Measurements from ENCODE around the gene PAX3.

DNA sequence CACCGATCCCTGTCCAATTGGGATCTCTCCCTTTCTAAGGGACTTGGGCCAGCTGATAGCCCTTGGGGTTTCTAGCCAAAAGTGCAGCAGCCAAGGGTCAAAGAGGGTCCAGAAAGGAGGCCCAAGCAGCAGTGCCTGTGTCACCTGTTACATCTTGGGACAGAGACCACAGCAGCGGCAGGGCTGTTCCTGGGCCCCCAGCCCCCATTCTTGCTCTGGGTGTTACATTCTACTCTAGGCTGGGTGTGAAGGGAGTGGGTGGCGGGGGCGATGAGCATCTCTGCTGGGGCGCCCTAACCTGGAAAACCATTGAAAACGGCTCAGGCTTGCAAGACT, 1.2 kb downstream of the PAX3 start:
- TF ChIP-seq, protein P1, sequence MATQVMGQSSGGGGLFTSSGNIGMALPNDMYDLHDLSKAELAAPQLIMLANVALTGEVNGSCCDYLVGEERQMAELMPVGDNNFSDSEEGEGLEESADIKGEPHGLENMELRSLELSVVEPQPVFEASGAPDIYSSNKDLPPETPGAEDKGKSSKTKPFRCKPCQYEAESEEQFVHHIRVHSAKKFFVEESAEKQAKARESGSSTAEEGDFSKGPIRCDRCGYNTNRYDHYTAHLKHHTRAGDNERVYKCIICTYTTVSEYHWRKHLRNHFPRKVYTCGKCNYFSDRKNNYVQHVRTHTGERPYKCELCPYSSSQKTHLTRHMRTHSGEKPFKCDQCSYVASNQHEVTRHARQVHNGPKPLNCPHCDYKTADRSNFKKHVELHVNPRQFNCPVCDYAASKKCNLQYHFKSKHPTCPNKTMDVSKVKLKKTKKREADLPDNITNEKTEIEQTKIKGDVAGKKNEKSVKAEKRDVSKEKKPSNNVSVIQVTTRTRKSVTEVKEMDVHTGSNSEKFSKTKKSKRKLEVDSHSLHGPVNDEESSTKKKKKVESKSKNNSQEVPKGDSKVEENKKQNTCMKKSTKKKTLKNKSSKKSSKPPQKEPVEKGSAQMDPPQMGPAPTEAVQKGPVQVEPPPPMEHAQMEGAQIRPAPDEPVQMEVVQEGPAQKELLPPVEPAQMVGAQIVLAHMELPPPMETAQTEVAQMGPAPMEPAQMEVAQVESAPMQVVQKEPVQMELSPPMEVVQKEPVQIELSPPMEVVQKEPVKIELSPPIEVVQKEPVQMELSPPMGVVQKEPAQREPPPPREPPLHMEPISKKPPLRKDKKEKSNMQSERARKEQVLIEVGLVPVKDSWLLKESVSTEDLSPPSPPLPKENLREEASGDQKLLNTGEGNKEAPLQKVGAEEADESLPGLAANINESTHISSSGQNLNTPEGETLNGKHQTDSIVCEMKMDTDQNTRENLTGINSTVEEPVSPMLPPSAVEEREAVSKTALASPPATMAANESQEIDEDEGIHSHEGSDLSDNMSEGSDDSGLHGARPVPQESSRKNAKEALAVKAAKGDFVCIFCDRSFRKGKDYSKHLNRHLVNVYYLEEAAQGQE (IDR thresholded peaks at IDR 0.05; ENCODE audit: insufficient read depth in 1 of 2, low read depth in 2 of 2, low read length in 2 of 2): no peak
- TF ChIP-seq TAF1 (IDR thresholded peaks at IDR 0.05; ENCODE audit: borderline replicate concordance, insufficient read depth, low read length): no peak
- TF ChIP-seq POLR2AphosphoS5 (IDR thresholded peaks at IDR 0.05; ENCODE audit: low read depth, low read length): no peak
- TF ChIP-seq SIN3A (IDR thresholded peaks at IDR 0.05; ENCODE audit: borderline replicate concordance, insufficient read depth, low read length): no peak
- TF ChIP-seq FOXP2 (optimal IDR thresholded peaks at IDR 0.05; ENCODE audit: borderline replicate concordance, extremely low read depth, extremely low read length, insufficient read depth): no peak
